Uterus (tissue), 4 donors: ENCODE measurements around the gene CCL14. TPM values are rescaled to one million over a fixed set of nuclear protein-coding genes. Genes with fewer than 3 reads are reported as not detected.
A peak's percentile ranks its signal among the peaks of the same experiment; 100 is the strongest.

ENCODE experiments used
- DNase-seq, 2 donors: peaks; one replicate each; pipeline ENCODE4 v3.0.0-alpha.2; 2019 to 2020
- H3K27ac ChIP-seq, 2 donors: fragments of 200-600 bp; sonication (generic); 1 replicate in 1 of 2; 2 replicates in 1 of 2; pipeline ENCODE4 v1.5.1; 2016 to 2018
- H3K27me3 ChIP-seq, 2 donors: fragments of 200-600 bp; sonication (generic); one replicate each; pipeline ENCODE4 v1.5.1; 2018 to 2019; ENCODE audit warnings: control low read depth in 1 of 2
- H3K36me3 ChIP-seq, 2 donors: fragments of 200-600 bp; sonication (generic); one replicate each; pipeline ENCODE4 v1.5.1; 2019; ENCODE audit warnings: control low read depth in 1 of 2
- H3K4me1 ChIP-seq, 2 donors: fragments of 200-600 bp; sonication (generic); one replicate each; pipeline ENCODE4 v1.5.1; 2018 to 2019; ENCODE audit warnings: control low read depth in 1 of 2
- H3K4me3 ChIP-seq, 2 donors: fragments of 200-600 bp; sonication (generic); 1 replicate in 1 of 2; 2 replicates in 1 of 2; pipeline ENCODE4 v1.5.1; 2018 to 2019; ENCODE audit warnings: mild to moderate bottlenecking in 1 of 2
- H3K9me3 ChIP-seq, 2 donors: fragments of 200-600 bp; sonication (generic); one replicate each; pipeline ENCODE4 v1.5.1; 2019; ENCODE audit warnings: control low read depth in 1 of 2
- CTCF ChIP-seq, 4 experiments: fragments of 200-600 bp in 2 of 4; fragments of 450-650 bp in 2 of 4; sonication (generic) in 2 of 4; IDR thresholded peaks; one replicate each; pipeline ENCODE4 v1.5.1; 2016 to 2019; ENCODE audit warnings: antibody characterized with exemption in 4 of 4, mild to moderate bottlenecking in 2 of 4, moderate library complexity in 1 of 4
- POLR2A ChIP-seq, 2 donors: fragments of 450-650 bp; IDR thresholded peaks; one replicate each; pipeline ENCODE4 v1.6.1; 2016; ENCODE audit warnings: antibody characterized with exemption in 2 of 2, mild to moderate bottlenecking in 1 of 2, moderate library complexity in 1 of 2
- intact Hi-C: fragments of 100-400 bp; cut with DNase I; formaldehyde crosslinking; loops from one replicate; pipeline ENCODE4 v1.15.1; 2023; ENCODE audit warnings: low total_unique reads
- total RNA-seq, 4 donors: library from RNA; depleted of rRNA in 3 of 4; stranded (reverse); fragments of >200 nt in 3 of 4; gene quantifications; one replicate each; pipeline versions ENCODE4 v1.1.0 to v1.2.4, GENCODE V29; 2014 to 2023
- donor health status: DM: yes; HTN: yes; CAD: no.

The CCL14 gene
- total RNA-seq, 4 donors from 2014 or later = 0.97 to 165 (median 143) TPM

- no peak overlapping the region for H3K4me3 ChIP-seq
- intact Hi-C loops = no loop called here
- no peaks in the 10 kb centered on the region for H3K27me3 ChIP-seq
- H3K36me3 ChIP-seq = no peaks in the 10 kb centered on the region
- H3K27ac ChIP-seq = peak overlapping the region in 1 of 2 donors; percentile 21
- H3K9me3 ChIP-seq = no peaks in the 10 kb centered on the region
- DNase-seq = no peak
- H3K4me1 ChIP-seq = no peaks in the 10 kb centered on the region
- no peak for TF ChIP-seq CTCF (IDR thresholded peaks at IDR 0.05)
- no peak for TF ChIP-seq POLR2A (IDR thresholded peaks at IDR 0.05)
Observed at GRCh38 chr17:35973333-35974260, 12.9 kb downstream of the CCL14 start.

GRCh38 chr17:35972945-35973332 lies 13.6 kb downstream of the CCL14 start:
- H3K9me3 ChIP-seq = no peaks in the 10 kb centered on the region
- H3K27ac ChIP-seq = peak overlapping the region in 1 of 2 donors; percentile 21
- H3K4me3 ChIP-seq = no peak overlapping the region
- H3K36me3 ChIP-seq = no peaks in the 10 kb centered on the region
- H3K4me1 ChIP-seq = no peaks in the 10 kb centered on the region
- TF ChIP-seq CTCF (IDR thresholded peaks at IDR 0.05) (no peak), POLR2A (IDR thresholded peaks at IDR 0.05) (no peak)
- no peak for DNase-seq
- H3K27me3 ChIP-seq = no peaks in the 10 kb centered on the region
- intact Hi-C loops = no loop called here

- Histone ChIP-seq H3K27ac (peak overlapping the region in 1 of 2 donors; percentile 27), H3K9me3 (no peaks in the 10 kb centered on the region), H3K4me1 (no peaks in the 10 kb centered on the region), H3K4me3 (no peak overlapping the region), H3K36me3 (no peaks in the 10 kb centered on the region), H3K27me3 (no peaks in the 10 kb centered on the region)
- intact Hi-C loops = no loop called here
- TF ChIP-seq POLR2A (IDR thresholded peaks at IDR 0.05) (no peak), CTCF (IDR thresholded peaks at IDR 0.05) (no peak)
- DNase-seq = no peak
Observed at GRCh38 chr17:35972535-35972934, 14.0 kb downstream of the CCL14 start.

GRCh38 chr17:35972066-35972465 lies 14.5 kb downstream of the CCL14 start:
- Histone ChIP-seq H3K27ac (peak overlapping the region in 1 of 2 donors; percentile 27), H3K4me1 (no peaks in the 10 kb centered on the region), H3K36me3 (no peaks in the 10 kb centered on the region), H3K4me3 (no peak overlapping the region), H3K9me3 (no peaks in the 10 kb centered on the region), H3K27me3 (no peaks in the 10 kb centered on the region)
- intact Hi-C loops = no loop called here
- TF ChIP-seq CTCF (IDR thresholded peaks at IDR 0.05) = no peak
- no peak for TF ChIP-seq POLR2A (IDR thresholded peaks at IDR 0.05)
- DNase-seq = no peak
